Muscle layer of duodenum (tissue), 2 donors: ENCODE measurements around the gene PIK3R1.
A peak's percentile ranks its signal among the peaks of the same experiment; 100 is the strongest.
"Not testable (repeated sequence)": the region's sequence is repeated elsewhere in the genome, so short reads cannot be mapped to it uniquely, and the experiment has no call there.

ENCODE experiments used
- H3K27ac ChIP-seq: one replicate; pipeline ENCODE4 v1.7.0; 2013; ENCODE audit warnings: mild to moderate bottlenecking, low read length
- H3K27me3 ChIP-seq: one replicate; pipeline ENCODE4 v1.7.0; 2013; ENCODE audit warnings: low read depth, mild to moderate bottlenecking, control low read depth, low read length
- H3K36me3 ChIP-seq, 2 donors: one replicate each; pipeline ENCODE4 v1.7.0; 2013; ENCODE audit warnings: low read length in 2 of 2, control low read depth in 1 of 2, mild to moderate bottlenecking in 1 of 2; ENCODE audit not compliant: insufficient read depth in 2 of 2, control insufficient read depth in 1 of 2
- H3K4me1 ChIP-seq, 2 donors: one replicate each; pipeline ENCODE4 v1.7.0; 2013; ENCODE audit warnings: low read length in 2 of 2, mild to moderate bottlenecking in 2 of 2, control low read depth in 1 of 2, moderate library complexity in 1 of 2; ENCODE audit not compliant: insufficient read depth in 2 of 2, control insufficient read depth in 1 of 2
- H3K4me3 ChIP-seq, 2 donors: one replicate each; pipeline ENCODE4 v1.7.0; 2013; ENCODE audit warnings: low read length in 2 of 2, low read depth in 1 of 2, mild to moderate bottlenecking in 1 of 2
- H3K9me3 ChIP-seq, 2 donors: one replicate each; pipeline ENCODE4 v1.7.0; 2013; ENCODE audit warnings: low read length in 2 of 2, control low read depth in 1 of 2, mild to moderate bottlenecking in 1 of 2; ENCODE audit not compliant: control insufficient read depth in 1 of 2
- donor health status: healthy.

PIK3R1 gene

DNA sequence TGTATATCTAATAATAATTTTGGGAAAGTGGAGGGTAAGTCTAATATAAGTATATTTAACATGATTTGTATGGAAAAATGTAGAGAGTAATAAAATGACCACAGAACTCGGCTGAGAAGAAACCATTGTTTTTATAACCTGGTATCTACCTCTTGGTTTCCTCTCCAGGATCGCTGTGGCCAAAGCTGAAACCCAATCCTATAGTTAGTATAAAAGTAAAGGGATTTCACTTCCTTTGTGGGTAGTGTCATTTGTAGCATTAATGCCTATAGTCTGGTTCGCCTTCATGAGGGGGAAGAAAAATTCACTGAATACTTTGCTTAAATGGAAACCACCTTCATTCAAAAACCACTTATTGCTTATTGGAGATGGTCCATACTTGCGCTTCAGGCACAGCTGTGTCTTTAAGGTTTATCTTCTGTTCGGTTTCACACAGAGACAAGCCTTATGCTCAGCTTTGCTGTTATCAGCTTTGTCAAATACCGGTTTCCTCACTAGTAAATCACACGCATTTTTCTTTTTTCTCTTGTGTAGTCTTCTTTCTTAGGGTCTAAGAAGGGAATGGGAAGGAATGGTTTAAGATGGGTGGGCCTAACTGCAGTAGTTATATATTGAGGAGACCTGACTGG, 12.1 kb downstream of the PIK3R1 start:
- no peak overlapping the region for H3K27ac ChIP-seq
- no peaks in the 10 kb centered on the region for H3K27me3 ChIP-seq
- no peaks in the 10 kb centered on the region for H3K9me3 ChIP-seq
- H3K4me3 ChIP-seq = no peak overlapping the region
- H3K4me1 ChIP-seq = peaks cover 19 to 73% of the 10 kb centered on the region in 2 donors
- peaks cover 12 to 20% of the 10 kb centered on the region in 2 donors for H3K36me3 ChIP-seq

DNA sequence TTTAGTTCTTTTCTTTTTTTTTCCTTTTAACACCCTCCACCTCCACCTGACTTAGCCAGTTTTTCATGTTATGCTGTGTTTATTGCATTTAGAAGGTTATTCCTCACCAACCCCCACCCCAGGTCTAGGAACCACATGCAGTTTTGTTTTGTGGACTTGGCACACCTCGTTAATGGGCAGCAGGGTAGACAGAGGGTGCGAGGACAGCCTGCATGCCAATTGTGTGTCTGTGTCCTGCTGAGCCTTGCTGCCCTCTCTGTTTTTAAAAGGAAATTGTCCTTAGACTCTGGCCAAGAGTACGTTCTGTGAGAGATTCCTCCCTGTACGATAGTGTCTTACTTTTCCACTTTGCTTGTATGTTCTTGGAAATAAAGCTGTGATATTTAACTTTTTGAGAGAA, 13.9 kb downstream of the PIK3R1 start:
- Histone ChIP-seq H3K4me3 (no peak overlapping the region), H3K27ac (no peak overlapping the region), H3K9me3 (no peaks in the 10 kb centered on the region), H3K27me3 (no peaks in the 10 kb centered on the region), H3K36me3 (peaks cover 12 to 20% of the 10 kb centered on the region in 2 donors), H3K4me1 (peaks cover 13 to 72% of the 10 kb centered on the region in 2 donors)

DNA sequence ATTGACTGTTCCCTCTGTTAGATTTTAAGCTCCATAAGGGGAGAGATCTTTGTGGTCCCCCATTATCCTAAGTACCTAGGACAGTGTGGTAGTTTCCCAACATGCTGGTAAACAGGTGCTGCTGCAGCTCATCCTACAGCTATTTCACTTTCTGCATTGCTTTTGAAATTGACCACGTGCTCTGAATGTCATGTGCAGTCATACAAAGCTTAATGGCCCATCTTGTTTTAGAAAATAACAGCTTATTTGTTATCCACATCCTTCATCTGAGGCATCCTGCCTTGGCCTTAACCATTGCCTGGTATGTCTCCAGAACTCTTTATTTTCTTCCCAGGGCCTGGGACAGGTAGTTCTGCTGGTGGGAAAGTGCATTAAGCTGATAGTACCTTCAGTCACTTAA, 14.7 kb downstream of the PIK3R1 start:
- Histone ChIP-seq H3K9me3 (no peaks in the 10 kb centered on the region), H3K27ac (no peak overlapping the region), H3K27me3 (no peaks in the 10 kb centered on the region), H3K4me1 (peaks cover 8 to 63% of the 10 kb centered on the region in 2 donors), H3K36me3 (peaks cover 12 to 20% of the 10 kb centered on the region in 2 donors), H3K4me3 (no peak overlapping the region)

DNA sequence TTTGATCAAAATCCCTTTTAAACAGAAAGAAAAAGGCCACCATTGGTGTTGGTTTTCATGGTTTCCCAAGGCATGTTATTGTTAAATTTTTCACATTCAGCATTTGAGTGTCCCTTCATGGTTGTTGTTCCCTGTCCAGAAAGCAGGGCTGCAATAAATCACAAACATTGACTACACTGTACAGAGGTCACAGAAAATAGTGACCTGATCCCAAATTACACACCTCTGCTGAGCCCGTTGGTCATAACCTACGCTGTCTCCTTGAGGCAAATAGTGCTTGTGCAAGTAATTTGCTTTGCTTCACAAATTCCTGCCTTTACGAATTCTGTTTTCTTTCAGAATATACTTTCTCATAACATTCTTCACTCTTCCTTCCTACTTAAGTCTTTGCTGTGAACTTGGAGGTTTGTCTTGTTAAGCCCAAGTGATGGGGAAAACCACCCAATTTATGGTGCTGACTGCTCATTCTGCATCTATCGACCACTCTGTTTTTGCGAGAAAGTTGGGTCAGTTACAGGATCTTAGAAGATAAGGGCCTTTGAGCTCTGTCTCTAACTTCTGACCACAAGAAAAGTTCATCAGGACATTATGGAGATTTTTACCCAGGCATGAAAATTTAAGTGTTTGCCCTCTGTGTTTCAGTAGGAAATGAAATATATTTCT, 16.0 kb downstream of the PIK3R1 start:
- H3K9me3 ChIP-seq = no peaks in the 10 kb centered on the region
- H3K36me3 ChIP-seq = peaks cover 10 to 20% of the 10 kb centered on the region in 2 donors
- H3K4me3 ChIP-seq = peak overlapping the region in 1 of 2 donors; percentile 17
- no peaks in the 10 kb centered on the region for H3K27me3 ChIP-seq
- H3K27ac ChIP-seq = no peak overlapping the region
- peaks cover 0 to 61% of the 10 kb centered on the region in 2 donors for H3K4me1 ChIP-seq

- Histone ChIP-seq H3K36me3 (peaks cover 3 to 14% of the 10 kb centered on the region in 2 donors), H3K27ac (no peak overlapping the region), H3K4me3 (no peak overlapping the region), H3K9me3 (no peaks in the 10 kb centered on the region), H3K27me3 (no peaks in the 10 kb centered on the region), H3K4me1 (peaks cover 4 to 68% of the 10 kb centered on the region in 2 donors)
These were observed 16.7 kb downstream of the PIK3R1 start for GRCh38 chr5:68232277-68232676.

- Histone ChIP-seq H3K36me3 (peaks cover 0 to 6% of the 10 kb centered on the region in 2 donors), H3K4me1 (peaks cover 5 to 65% of the 10 kb centered on the region in 2 donors), H3K27me3 (no peaks in the 10 kb centered on the region), H3K9me3 (no peaks in the 10 kb centered on the region), H3K27ac (no peak overlapping the region), H3K4me3 (no peak overlapping the region)
These were observed 17.5 kb downstream of the PIK3R1 start for GRCh38 chr5:68233075-68233474.

DNA sequence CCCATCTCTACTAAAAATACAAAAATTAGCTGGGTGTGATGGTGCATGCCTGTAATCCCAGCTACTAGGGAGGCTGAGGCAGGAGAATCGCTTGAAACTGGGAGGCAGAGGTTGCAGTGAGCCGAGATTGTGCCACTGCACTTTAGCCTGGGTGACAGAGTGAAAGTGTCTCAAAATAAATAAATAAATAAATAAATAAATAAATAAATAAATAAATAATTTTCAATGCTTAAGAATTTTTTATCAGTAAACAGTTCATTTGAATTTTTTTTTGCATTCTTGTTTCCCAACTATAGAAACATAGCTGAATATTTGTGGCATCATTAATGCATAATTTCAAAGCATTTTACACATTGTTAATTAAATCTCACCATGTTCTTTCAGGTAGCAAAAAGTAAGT, 19.7 kb downstream of the PIK3R1 start:
- H3K36me3 ChIP-seq, H3K4me3 ChIP-seq, H3K27me3 ChIP-seq, H3K9me3 ChIP-seq, H3K27ac ChIP-seq: not testable (repeated sequence)
- peaks cover 23 to 53% of the 10 kb centered on the region in 2 donors for H3K4me1 ChIP-seq

DNA sequence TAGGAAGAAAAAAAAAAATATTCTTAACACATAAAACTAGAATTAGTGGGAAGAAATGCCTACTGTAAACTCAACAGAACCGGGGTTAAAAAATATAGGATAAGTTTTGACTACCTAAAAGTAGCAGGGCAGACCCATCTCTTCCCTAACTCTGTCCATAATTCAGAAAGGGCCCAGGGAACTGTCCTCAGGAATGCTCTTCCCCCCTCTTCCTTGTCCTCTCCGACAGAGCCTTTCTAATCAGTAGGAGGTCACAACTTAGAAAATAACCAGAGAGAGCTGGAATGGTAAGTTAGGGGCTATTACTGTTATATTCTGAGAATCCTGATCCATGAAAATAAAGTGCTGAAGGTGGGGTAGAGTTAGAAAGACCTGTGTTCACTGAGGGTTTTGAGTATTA, 22.2 kb downstream of the PIK3R1 start:
- Histone ChIP-seq H3K4me1 (peaks cover 26 to 45% of the 10 kb centered on the region in 2 donors), H3K27ac (peak overlapping the region; percentile 1)

GRCh38 chr5:68239487-68239886, 23.9 kb downstream of the PIK3R1 start:
- H3K4me3 ChIP-seq = no peak overlapping the region
- peaks cover 26 to 45% of the 10 kb centered on the region in 2 donors for H3K4me1 ChIP-seq

More for the DNA sequence above, 22.2 kb downstream of the PIK3R1 start:
- Histone ChIP-seq H3K27me3 (no peaks in the 10 kb centered on the region), H3K9me3 (no peaks in the 10 kb centered on the region), H3K4me3 (no peak overlapping the region), H3K36me3 (no peaks in the 10 kb centered on the region)

GRCh38 chr5:68240202-68240601, 24.6 kb downstream of the PIK3R1 start:
- H3K27ac ChIP-seq = peak overlapping the region; percentile 53
- no peak overlapping the region for H3K4me3 ChIP-seq
- peaks cover 26 to 52% of the 10 kb centered on the region in 2 donors for H3K4me1 ChIP-seq
- H3K36me3 ChIP-seq = no peaks in the 10 kb centered on the region
- H3K9me3 ChIP-seq = no peaks in the 10 kb centered on the region
- no peaks in the 10 kb centered on the region for H3K27me3 ChIP-seq

More at GRCh38 chr5:68239487-68239886, 23.9 kb downstream of the PIK3R1 start:
- Histone ChIP-seq H3K27ac (peak overlapping the region; percentile 52), H3K9me3 (no peaks in the 10 kb centered on the region), H3K36me3 (no peaks in the 10 kb centered on the region), H3K27me3 (no peaks in the 10 kb centered on the region)

GRCh38 chr5:68240771-68241170, 25.2 kb downstream of the PIK3R1 start:
- Histone ChIP-seq H3K36me3 (no peaks in the 10 kb centered on the region), H3K9me3 (no peaks in the 10 kb centered on the region), H3K27ac (peak overlapping the region; percentile 53), H3K4me3 (no peak overlapping the region), H3K4me1 (peaks cover 26 to 54% of the 10 kb centered on the region in 2 donors), H3K27me3 (no peaks in the 10 kb centered on the region)
